Testis (tissue), 3 donors: ENCODE results near the gene PKD2L1. TPM values are rescaled to one million over a fixed set of nuclear protein-coding genes. Genes with fewer than 3 reads are reported as not detected.

Experiments
- DNase-seq: peaks from one replicate; pipeline ENCODE4 v3.0.0-alpha.2; 2019
- H3K27ac ChIP-seq, 2 donors: fragments of 200-600 bp; sonication (generic); one replicate each; pipeline ENCODE4 v1.5.1; 2019
- H3K27me3 ChIP-seq: fragments of 200-600 bp; sonication (generic); one replicate; pipeline ENCODE4 v1.5.1; 2019
- H3K36me3 ChIP-seq: fragments of 200-600 bp; sonication (generic); one replicate; pipeline ENCODE4 v1.5.1; 2017; ENCODE audit warnings: low read depth; ENCODE audit errors: missing control alignments
- H3K4me1 ChIP-seq: fragments of 200-600 bp; sonication (generic); one replicate; pipeline ENCODE4 v1.5.1; 2019
- H3K4me3 ChIP-seq, 2 donors: fragments of 200-600 bp; sonication (generic); one replicate each; pipeline ENCODE4 v1.5.1; 2017 to 2019
- H3K9me3 ChIP-seq: fragments of 200-600 bp; sonication (generic); one replicate; pipeline ENCODE4 v1.5.1; 2017
- CTCF ChIP-seq, 3 experiments: fragments of 450-650 bp in 2 of 3; fragments of 200-600 bp in 1 of 3; sonication (generic) in 1 of 3; IDR thresholded peaks; one replicate each; pipeline ENCODE4 v1.5.1; 2016 to 2019; ENCODE audit warnings: antibody characterized with exemption in 3 of 3, mild to moderate bottlenecking in 2 of 3, moderate library complexity in 1 of 3
- POLR2A ChIP-seq: fragments of 450-650 bp; IDR thresholded peaks from one replicate; pipeline ENCODE4 v1.6.1; 2017; ENCODE audit warnings: antibody characterized with exemption, mild to moderate bottlenecking, moderate library complexity
- WGBS, 2 donors: methylation state at CpG; one replicate each; pipeline ENCODE4 v1.1.5; 2018; 5-methylcytosine and 5-hydroxymethylcytosine counted together
- intact Hi-C: fragments of 100-400 bp; cut with DNase I; formaldehyde crosslinking; loops from one replicate; pipeline ENCODE4 v1.15.1; 2023; ENCODE audit warnings: low total_unique reads
- polyA plus RNA-seq: library from polyadenylated mRNA; stranded (reverse); fragments of 350-450 nt; fragmentation: Illumina TruSeq; extraction: RNeasy Lipid Tissue Mini Kit (QIAGEN cat#74804); gene quantifications from one replicate; pipeline ENCODE4 v1.2.3, GENCODE V29; 2014; ENCODE audit warnings: low read depth, low replicate concordance; ENCODE audit not compliant: insufficient read depth
- small RNA-seq, 2 donors: library from RNA; depleted of rRNA; stranded (forward); fragments of <200 nt; gene quantifications; one replicate each; pipeline ENCODE3, GENCODE V24; 2016
- total RNA-seq, 2 donors: library from RNA; depleted of rRNA; stranded (reverse); fragments of >200 nt; gene quantifications; one replicate each; pipeline ENCODE4 v1.2.3, GENCODE V29; 2016

Gene PKD2L1
- total and polyA plus RNA-seq, 3 donors from 2014 or later = 0.99 to 4.7 (median 1.6) TPM

GRCh38 chr10:100248820-100249219, 81.2 kb downstream of the PKD2L1 start:
- Histone ChIP-seq H3K27ac (no peak overlapping the region), H3K27me3 (no peaks in the 10 kb centered on the region), H3K4me1 (no peaks in the 10 kb centered on the region), H3K36me3 (no peaks in the 10 kb centered on the region), H3K4me3 (no peak overlapping the region), H3K9me3 (no peaks in the 10 kb centered on the region)
- TF ChIP-seq POLR2A = no peak
- no peak for TF ChIP-seq CTCF (IDR thresholded peaks at IDR 0.05)
- intact Hi-C loops = no loop called here
- 77 to 95% methylated on average over 3 to 7 of the region's 7 CpGs for WGBS, 2 donors
- DNase-seq = no peak

- no peaks in the 10 kb centered on the region for H3K4me1 ChIP-seq
- H3K9me3 ChIP-seq = no peaks in the 10 kb centered on the region
- H3K27me3 ChIP-seq = no peaks in the 10 kb centered on the region
- DNase-seq = no peak
- no peak overlapping the region for H3K4me3 ChIP-seq
- H3K36me3 ChIP-seq = no peaks in the 10 kb centered on the region
- WGBS, 2 donors = 62 to 81% methylated on average over 5 of the region's 5 CpGs
- intact Hi-C loops = no loop called here
- H3K27ac ChIP-seq = no peak overlapping the region
- TF ChIP-seq CTCF (IDR thresholded peaks at IDR 0.05) = no peak
- TF ChIP-seq POLR2A = no peak
Measured at GRCh38 chr10:100245484-100246220, 84.4 kb downstream of the PKD2L1 start.

GRCh38 chr10:100239851-100240250, 90.2 kb downstream of the PKD2L1 start:
- no peak overlapping the region for H3K27ac ChIP-seq
- H3K36me3 ChIP-seq = no peaks in the 10 kb centered on the region
- DNase-seq = no peak
- no peaks in the 10 kb centered on the region for H3K9me3 ChIP-seq
- no peaks in the 10 kb centered on the region for H3K4me1 ChIP-seq
- 92% methylated on average over 3 of the region's 3 CpGs for WGBS, 2 donors
- no peak for TF ChIP-seq POLR2A
- TF ChIP-seq CTCF (IDR thresholded peaks at IDR 0.05) = no peak
- intact Hi-C loops = no loop called here
- no peaks in the 10 kb centered on the region for H3K27me3 ChIP-seq
- no peak overlapping the region for H3K4me3 ChIP-seq

GRCh38 chr10:100238429-100238828, 91.6 kb downstream of the PKD2L1 start:
- intact Hi-C loops = no loop called here
- no peaks in the 10 kb centered on the region for H3K9me3 ChIP-seq
- no peak for DNase-seq
- no peak overlapping the region for H3K4me3 ChIP-seq
- no peak overlapping the region for H3K27ac ChIP-seq
- no peaks in the 10 kb centered on the region for H3K27me3 ChIP-seq
- no peaks in the 10 kb centered on the region for H3K4me1 ChIP-seq
- no peak for TF ChIP-seq POLR2A
- WGBS, 2 donors = 89 to 93% methylated on average over 7 of the region's 7 CpGs
- no peaks in the 10 kb centered on the region for H3K36me3 ChIP-seq

Small RNAs within 50 kb of the gene (small RNA-seq; reads per million reads assigned to genes)
- 0 reads per million in 2 donors for gene RNU6-422P

Other genes starting within 250 kb of the PKD2L1 start
- 1 to 10 TPM in 1 of 2 donors, under 1 TPM in 1; 0.87 to 2.7 TPM for gene CPN1, start 248.4 kb downstream of the PKD2L1 start, total RNA-seq
- gene CPN1, start 248.4 kb downstream of the PKD2L1 start, polyA plus RNA-seq = 2.4 TPM
- gene ERLIN1, start 144.2 kb downstream of the PKD2L1 start, total RNA-seq = 10 to 100 TPM; 27.9 to 32.5 TPM
- 62.7 TPM for gene ERLIN1, start 144.2 kb downstream of the PKD2L1 start, polyA plus RNA-seq
- gene CHUK, start 100.6 kb downstream of the PKD2L1 start, total RNA-seq = 10 to 100 TPM; 15.2 to 16.2 TPM
- 16.7 TPM for gene CHUK, start 100.6 kb downstream of the PKD2L1 start, polyA plus RNA-seq
- gene CWF19L1, start 62.6 kb downstream of the PKD2L1 start, total RNA-seq = 10 to 100 TPM; 27.0 to 32.9 TPM
- gene CWF19L1, start 62.6 kb downstream of the PKD2L1 start, polyA plus RNA-seq = 34.8 TPM
- gene BLOC1S2, start 43.5 kb downstream of the PKD2L1 start, total RNA-seq = 10 to 100 TPM; 23.3 to 35.5 TPM
- 49.2 TPM for gene BLOC1S2, start 43.5 kb downstream of the PKD2L1 start, polyA plus RNA-seq
- 100 to 1,000 TPM; 147 to 196 TPM for gene SCD, start 17.0 kb upstream of the PKD2L1 start, total RNA-seq
- 121 TPM for gene SCD, start 17.0 kb upstream of the PKD2L1 start, polyA plus RNA-seq
- under 1 TPM in 1 of 2 donors, not detected in 1; 0.37 TPM for gene WNT8B, start 132.8 kb upstream of the PKD2L1 start, total RNA-seq
- 0.20 TPM for gene WNT8B, start 132.8 kb upstream of the PKD2L1 start, polyA plus RNA-seq
- 10 to 100 TPM; 32.8 to 42.0 TPM for gene SEC31B, start 189.6 kb upstream of the PKD2L1 start, total RNA-seq
- 23.1 TPM for gene SEC31B, start 189.6 kb upstream of the PKD2L1 start, polyA plus RNA-seq
- 100 to 1,000 TPM; 141 to 219 TPM for gene NDUFB8, start 199.6 kb upstream of the PKD2L1 start, total RNA-seq
- gene NDUFB8, start 199.6 kb upstream of the PKD2L1 start, polyA plus RNA-seq = 150 TPM
- gene HIF1AN, start 205.7 kb upstream of the PKD2L1 start, total RNA-seq = 10 to 100 TPM; 30.9 to 34.3 TPM
- gene HIF1AN, start 205.7 kb upstream of the PKD2L1 start, polyA plus RNA-seq = 81.0 TPM